ENCODE results near the gene SIL1.

The SIL1 gene

GRCh38 chr5:138986186-138986800 is 211.9 kb downstream of the SIL1 start:
- in situ Hi-C loops (cut with MboI; ENCODE audit: low sequenced_read_pairs): no loop called here

- in situ Hi-C loops (cut with MboI; ENCODE audit: low sequenced_read_pairs): no loop called here
Measured at GRCh38 chr5:138985683-138986082, 212.5 kb downstream of the SIL1 start.

GRCh38 chr5:138985256-138985655 is 212.9 kb downstream of the SIL1 start:
- in situ Hi-C loops (cut with MboI; ENCODE audit: low sequenced_read_pairs): no loop called here

DNA sequence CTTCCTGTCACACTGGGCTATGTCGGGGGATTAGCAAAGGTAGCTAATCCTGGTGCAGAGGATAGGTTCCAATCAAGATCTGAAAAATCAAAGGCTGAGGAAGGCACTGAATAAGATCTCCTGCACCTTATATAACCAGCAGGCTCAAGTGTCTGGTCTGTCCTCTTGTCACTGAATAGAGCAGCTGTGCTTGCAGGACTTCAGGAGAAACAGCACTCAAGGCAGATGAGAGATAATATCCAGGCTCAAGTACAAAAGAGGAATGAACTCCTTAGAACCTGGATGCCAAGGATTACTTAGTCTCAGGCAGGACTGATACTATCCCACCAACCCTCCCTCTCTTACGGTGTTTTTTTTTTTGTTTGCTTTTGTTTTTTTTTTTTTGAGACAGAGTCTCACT is 214.2 kb downstream of the SIL1 start:
- in situ Hi-C loops (cut with MboI; ENCODE audit: low sequenced_read_pairs): no loop called here

- in situ Hi-C loops (cut with MboI; ENCODE audit: low sequenced_read_pairs): no loop called here
Measured at GRCh38 chr5:138981586-138981985, 216.6 kb downstream of the SIL1 start.

- in situ Hi-C loops (cut with MboI; ENCODE audit: low sequenced_read_pairs): no loop called here
Measured at GRCh38 chr5:138981131-138981530, 217.0 kb downstream of the SIL1 start.

DNA sequence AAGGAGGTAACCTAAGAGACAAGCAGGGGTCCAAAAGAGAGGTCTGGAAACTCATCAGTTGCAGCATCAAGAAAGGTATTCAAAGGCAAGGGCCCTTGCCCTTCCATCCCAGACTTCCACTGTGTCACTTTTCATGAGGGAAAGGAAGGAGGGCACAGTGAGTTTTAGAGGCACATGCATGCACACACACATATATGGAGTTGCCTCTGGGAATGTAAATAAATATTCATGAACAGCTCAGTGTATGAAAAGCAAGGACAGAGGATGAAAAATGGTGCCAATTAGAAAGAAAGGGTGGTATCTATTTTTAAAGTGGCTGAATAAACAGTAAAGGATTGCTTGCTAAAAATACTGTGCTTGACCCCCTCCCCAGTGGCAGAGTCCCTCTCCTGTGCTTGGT is 217.7 kb downstream of the SIL1 start:
- in situ Hi-C loops (cut with MboI; ENCODE audit: low sequenced_read_pairs): no loop called here

DNA sequence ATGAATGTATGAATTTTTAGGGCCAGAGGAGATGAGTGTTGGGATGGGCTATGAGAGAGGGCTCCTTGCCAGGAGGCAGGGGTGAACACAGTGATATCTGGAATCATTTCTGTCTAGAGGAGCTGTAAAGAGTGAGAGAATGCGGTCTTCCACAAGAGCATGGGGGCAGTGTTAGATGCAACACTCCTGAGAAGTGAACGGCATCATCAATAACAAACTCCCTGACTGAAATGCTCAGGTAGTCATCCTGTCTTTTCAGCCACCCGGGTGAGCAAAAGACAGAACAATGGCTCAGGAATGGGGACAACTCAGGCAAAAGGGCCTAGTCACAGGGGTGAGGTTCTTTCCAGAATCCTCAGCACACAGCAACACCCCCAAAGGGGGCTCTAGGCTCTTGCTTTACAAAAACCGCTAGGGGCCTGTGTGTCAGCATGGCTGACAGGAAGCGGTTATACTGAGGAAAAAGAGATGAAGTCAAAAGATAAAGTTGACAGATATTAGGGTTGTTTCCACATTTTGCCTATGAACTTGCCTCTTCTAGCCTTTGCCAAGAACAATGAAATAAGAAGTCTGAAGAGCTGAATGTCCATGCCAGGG is 218.4 kb downstream of the SIL1 start:
- in situ Hi-C loops (cut with MboI; ENCODE audit: low sequenced_read_pairs): no loop called here

DNA sequence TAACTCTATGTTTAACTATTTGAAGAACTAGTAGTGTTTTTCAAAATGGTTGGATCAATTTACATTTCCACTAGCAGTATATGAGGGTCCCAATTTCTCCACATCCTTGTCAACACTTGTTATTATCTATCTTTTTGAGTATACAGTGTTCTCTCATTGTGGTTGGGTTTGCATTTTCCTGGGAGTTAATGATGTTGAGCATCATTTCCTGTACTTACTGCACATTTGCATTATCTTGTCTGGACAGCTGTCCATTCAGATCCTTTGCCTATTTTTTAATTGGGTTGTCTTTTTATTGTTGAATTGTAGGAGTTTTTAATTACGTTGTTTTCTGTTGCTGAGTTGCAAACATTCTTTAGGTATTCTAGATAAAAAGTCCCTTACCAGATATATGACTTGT is 219.6 kb downstream of the SIL1 start:
- in situ Hi-C loops (cut with MboI; ENCODE audit: low sequenced_read_pairs): no loop called here

DNA sequence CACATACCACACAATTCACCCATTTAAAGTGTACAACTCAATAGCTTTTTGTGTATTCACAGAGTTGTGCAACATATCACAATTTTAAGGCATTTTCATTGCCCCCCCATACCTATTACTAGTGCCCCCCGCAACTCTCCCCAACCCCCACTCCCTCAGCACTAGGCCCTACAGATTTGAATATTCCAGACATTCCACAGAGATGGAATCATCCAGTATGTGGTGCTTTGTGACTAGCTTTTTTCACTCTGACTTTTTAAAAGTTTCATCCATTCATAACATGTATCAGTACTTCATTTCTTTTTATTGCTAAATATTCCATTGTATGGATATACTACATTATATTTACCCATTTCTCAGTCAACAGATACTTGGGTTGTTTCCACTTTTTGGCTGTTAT is 220.1 kb downstream of the SIL1 start:
- in situ Hi-C loops (cut with MboI; ENCODE audit: low sequenced_read_pairs): no loop called here

GRCh38 chr5:138975098-138975847 is 222.9 kb downstream of the SIL1 start:
- in situ Hi-C loops (cut with MboI; ENCODE audit: low sequenced_read_pairs): no loop called here

- in situ Hi-C loops (cut with MboI; ENCODE audit: low sequenced_read_pairs): no loop called here
Measured at GRCh38 chr5:138974227-138975063, 223.7 kb downstream of the SIL1 start.

DNA sequence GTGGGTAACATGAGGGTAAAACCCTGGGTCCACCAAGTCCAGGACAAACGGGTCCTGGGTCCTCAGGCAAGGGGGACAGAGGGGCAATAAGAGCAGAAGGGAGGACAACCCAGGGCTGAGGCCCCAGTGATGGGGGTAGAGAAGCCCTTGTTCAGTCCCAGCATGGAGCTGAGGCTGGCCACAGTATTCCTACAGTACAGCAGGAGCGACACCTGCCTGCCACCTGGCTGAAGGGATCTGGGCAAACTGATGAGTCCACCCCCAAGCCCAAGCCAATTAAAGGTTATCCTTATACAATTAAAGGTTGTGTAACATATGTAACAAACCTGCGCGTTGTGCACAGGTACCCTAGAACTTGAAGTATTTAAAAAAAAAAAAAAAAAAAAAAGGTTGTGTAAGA is 225.3 kb downstream of the SIL1 start:
- in situ Hi-C loops (cut with MboI; ENCODE audit: low sequenced_read_pairs): no loop called here

- in situ Hi-C loops (cut with MboI; ENCODE audit: low sequenced_read_pairs): no loop called here
Measured at GRCh38 chr5:138972230-138972629, 225.9 kb downstream of the SIL1 start.

DNA sequence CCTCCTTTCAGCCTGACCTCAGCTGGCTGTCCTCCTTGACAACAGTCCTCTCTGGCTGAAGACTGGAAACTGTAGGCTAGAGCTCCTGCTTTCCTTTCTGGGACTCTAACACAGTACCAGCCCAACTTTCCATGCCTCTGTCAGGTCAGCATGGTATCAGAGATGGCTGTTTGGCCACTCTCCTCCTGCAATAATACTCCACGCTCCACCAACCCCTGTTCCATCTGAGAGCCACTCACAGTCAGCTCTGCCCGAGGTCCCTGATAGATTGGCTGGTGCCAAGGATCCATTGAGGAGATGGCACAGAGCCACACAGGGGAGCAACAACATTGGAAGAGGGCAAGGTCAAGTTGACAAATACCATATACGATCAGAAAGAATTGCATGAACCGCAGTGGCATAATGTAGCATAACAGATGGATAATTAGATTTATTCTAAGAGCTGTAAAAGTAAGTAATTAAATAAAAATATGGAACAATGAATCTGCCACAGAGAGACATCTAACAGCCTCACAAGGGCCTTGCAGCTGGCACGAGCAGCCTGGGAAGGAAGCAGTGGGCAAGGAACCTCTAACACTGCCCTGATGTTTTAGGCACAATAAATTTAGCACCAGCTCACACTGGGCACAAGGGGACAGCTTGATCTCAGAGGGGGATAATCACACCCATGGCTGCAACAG is 228.7 kb downstream of the SIL1 start:
- in situ Hi-C loops (cut with MboI; ENCODE audit: low sequenced_read_pairs): no loop called here

DNA sequence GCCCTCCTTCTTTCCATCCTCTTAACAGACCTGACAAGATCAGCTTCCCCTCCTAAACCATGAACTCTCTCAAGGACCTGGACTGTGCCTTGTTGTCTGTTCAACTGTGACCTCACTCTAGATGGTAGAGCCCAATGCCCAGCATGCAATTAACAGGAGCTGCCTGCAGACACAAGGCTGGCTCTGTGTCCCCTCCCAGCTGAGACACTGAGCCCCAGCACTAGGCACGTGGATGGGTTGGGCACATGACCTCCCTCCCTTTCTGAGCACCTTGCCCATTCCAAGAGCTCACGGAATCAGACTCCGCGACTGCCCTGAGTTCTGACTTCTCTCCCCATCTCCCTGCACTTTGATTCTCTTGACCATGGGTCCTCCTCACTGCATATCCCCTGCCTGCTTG is 229.6 kb downstream of the SIL1 start:
- in situ Hi-C loops (cut with MboI; ENCODE audit: low sequenced_read_pairs): no loop called here

- in situ Hi-C loops (cut with MboI; ENCODE audit: low sequenced_read_pairs): no loop called here
Measured at GRCh38 chr5:138967791-138968448, 230.2 kb downstream of the SIL1 start.

DNA sequence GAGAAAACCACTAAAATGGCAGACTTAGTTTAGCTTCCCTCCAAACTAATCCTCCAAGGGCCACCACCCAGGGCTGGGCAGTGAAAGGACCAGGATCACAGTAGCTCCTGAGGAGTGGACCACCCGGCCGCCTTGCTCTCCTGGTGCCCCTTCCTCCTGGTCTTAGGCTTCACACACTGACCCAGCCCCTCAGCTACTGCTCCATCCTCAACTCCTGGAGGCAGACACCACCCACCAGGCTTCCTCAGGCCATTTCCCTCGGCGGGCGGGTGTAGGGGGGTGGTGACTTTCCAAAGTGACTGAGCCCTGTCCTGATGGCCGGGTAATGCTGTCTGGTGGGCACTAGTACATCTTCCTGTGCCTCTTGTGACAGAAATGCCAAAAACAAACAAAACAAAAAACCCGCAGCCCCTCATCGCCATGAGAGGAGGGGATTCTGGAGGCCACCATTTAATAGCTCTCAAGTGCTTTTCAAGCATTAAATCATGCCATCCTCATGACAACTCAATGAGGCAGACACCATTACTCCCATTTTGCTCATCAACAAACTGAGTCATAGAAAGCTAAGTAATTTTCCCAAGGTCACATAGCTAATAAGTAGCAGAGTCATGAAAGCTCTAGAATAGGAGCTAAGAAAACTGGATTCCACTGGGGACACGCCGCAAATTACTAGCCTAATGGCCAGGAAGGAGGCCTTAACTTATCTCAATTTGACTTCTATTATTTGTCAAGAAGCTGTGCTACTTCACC is 231.8 kb downstream of the SIL1 start:
- in situ Hi-C loops (cut with MboI; ENCODE audit: low sequenced_read_pairs): no loop called here

GRCh38 chr5:138965626-138966025 is 232.5 kb downstream of the SIL1 start:
- in situ Hi-C loops (cut with MboI; ENCODE audit: low sequenced_read_pairs): no loop called here
